Brain microvascular endothelial cell (primary cell): Measurements from ENCODE around the gene TGM1.
A peak's percentile ranks its signal among the peaks of the same experiment; 100 is the strongest.

Source experiments
- DNase-seq: peaks from one replicate; pipeline ENCODE4 v3.0.0-alpha.2; 2020
- H3K27ac ChIP-seq: fragments of 250-450 bp; sonication (Bioruptor Pico); 2 replicates; pipeline ENCODE4 v1.5.1; 2020; ENCODE audit warnings: mild to moderate bottlenecking, moderate library complexity
- H3K27me3 ChIP-seq: fragments of 250-450 bp; sonication (Bioruptor Pico); replicated peaks from 2 replicates; pipeline ENCODE4 v1.5.1; 2020; ENCODE audit warnings: mild to moderate bottlenecking
- H3K36me3 ChIP-seq: fragments of 250-450 bp; sonication (Bioruptor Pico); replicated peaks from 2 replicates; pipeline ENCODE4 v1.5.1; 2020; ENCODE audit warnings: mild to moderate bottlenecking
- H3K4me3 ChIP-seq: 2 replicates; pipeline ENCODE4 v1.5.1; 2011; ENCODE audit warnings: low read depth, mild to moderate bottlenecking, control low read depth, low read length, moderate library complexity
- CTCF ChIP-seq: IDR thresholded peaks from 2 replicates; pipeline ENCODE4 v1.5.1; 2011; ENCODE audit warnings: low read depth, mild to moderate bottlenecking, moderate library complexity, low read length, control low read depth, inconsistent platforms; ENCODE audit errors: missing control alignments
- in situ Hi-C: cut with HindIII; loops from 2 replicates; pipeline ENCODE4 v1.10.0; 2017; ENCODE audit warnings: low sequenced_read_pairs, low pct_ligation_motif_present

The TGM1 gene

GRCh38 chr14:24215495-24216344 lies 47.3 kb downstream of the TGM1 start, which contains the start of gene MDP1:
Gene MDP1 (minus strand): TSS chr14:24216066. CDS start chr14:24215955, 111 bp downstream.
- H3K27ac ChIP-seq: peak within 1 kb of the TSS; percentile 61
- TF ChIP-seq CTCF: peak; percentile 68
- peak within 1 kb of the TSS; percentile 78 for H3K4me3 ChIP-seq
- peaks cover 11% of the 10 kb centered on the region for H3K36me3 ChIP-seq
- in situ Hi-C loops: no loop called here
- H3K27me3 ChIP-seq: no peaks in the 10 kb centered on the region
- DNase-seq: peak; percentile 69

DNA sequence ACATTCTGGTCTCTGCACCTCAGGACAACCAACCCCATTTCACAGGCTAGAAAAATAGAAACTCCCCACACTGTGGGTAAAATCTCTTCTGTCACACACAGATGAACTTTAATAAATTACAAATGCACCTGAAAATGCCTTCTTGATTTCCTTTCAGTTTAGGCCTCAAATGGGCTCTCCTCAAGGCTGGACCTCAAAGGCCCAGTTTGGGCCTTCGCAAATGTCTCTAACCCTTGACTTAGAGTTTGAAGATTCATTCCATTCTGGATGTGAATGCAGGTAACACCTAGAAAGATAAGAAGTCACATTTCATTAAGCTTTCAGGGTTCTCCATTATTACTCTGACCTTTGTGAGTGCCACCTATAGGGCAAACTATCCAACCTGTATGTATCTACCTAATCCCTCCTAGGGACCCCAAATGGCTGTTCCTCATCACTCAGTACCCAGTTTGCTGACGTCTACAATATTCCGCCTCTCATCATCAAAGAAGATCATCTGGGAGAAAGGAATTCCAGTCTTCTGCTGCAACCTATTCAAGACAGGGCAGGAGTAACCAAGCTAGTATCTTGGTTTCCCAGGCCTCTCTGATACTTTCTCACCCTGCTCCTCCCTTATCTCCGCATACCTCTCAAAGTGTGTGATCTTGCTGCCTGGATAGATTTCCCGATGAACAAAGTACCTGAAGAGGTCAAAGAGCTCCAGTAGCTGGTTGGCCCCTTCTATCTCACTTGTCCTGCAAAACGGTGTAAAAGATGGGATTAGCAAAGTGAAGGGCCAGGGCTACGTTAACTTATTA lies 48.9 kb downstream of the TGM1 start:
- TF ChIP-seq CTCF: no peak
- in situ Hi-C loops: no loop called here
- Histone ChIP-seq H3K36me3 (peaks cover 26% of the 10 kb centered on the region), H3K27me3 (no peaks in the 10 kb centered on the region), H3K4me3 (peak overlapping the region; percentile 80), H3K27ac (peak overlapping the region; percentile 94)
- no peak for DNase-seq

DNA sequence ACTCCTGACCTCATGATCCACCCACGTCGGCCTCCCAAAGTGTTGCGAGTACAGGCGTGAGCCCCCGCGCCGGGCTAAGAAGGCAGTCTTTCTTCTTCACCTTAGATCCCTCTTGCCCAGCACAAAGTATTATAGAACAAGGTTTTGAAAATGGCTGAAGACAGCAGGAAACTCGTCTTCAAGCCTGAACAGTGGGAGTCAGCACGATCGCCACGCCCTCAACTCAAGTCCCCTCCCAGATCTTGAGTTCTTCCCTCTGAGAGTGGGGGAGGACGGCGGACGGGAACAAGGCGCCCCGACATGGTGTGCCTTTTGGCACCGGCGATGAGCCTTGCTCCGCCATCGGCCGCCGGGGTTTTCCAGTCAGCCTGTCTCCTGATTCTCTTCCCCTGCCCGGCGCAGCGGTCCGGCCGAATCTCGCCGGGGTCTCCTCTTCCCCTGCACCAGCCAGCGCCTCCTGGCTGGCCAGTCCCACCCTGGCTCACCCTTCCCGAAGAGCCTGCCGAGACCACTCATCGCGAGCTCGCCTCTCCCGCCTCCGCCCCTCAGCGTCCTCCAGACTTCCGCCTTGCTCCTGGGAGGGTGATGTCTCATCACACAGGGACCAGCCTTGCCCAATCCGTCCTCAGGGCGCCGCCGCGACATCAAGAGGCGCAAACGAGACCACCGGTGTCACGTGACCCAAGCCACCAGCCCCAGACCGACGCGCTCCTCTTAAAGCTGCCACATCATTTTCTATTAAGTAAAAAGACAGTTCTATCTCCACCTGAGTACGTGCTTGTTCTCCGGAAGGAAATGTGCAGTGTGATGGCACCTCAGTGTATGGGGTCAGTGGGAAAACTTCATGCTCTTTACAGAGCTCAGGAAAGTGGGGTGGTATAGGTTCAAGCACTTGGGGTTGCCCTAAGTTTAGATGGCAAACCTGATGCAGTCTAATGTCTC lies 49.8 kb downstream of the TGM1 start, which contains the start of gene CHMP4A:
CHMP4A (minus strand) TSS at position 565 of the 942 bp plus-strand sequence; CDS start at position 516, 49 bp downstream.
- H3K27me3 ChIP-seq: no peaks in the 10 kb centered on the region
- DNase-seq: peak; percentile 99
- TF ChIP-seq CTCF: peak; percentile 40
- H3K36me3 ChIP-seq: peaks cover 26% of the 10 kb centered on the region
- peak within 1 kb of the TSS; percentile 80 for H3K4me3 ChIP-seq
- H3K27ac ChIP-seq: peak within 1 kb of the TSS; percentile 94
- in situ Hi-C loops: no loop called here

- no peak for TF ChIP-seq CTCF
- no peak overlapping the region for H3K4me3 ChIP-seq
- no peak for DNase-seq
- H3K27ac ChIP-seq: no peak overlapping the region
- in situ Hi-C loops: no loop called here
- H3K36me3 ChIP-seq: peaks cover 26% of the 10 kb centered on the region
- no peaks in the 10 kb centered on the region for H3K27me3 ChIP-seq
Measured at GRCh38 chr14:24211311-24211710, 51.7 kb downstream of the TGM1 start.

GRCh38 chr14:24207625-24208024 lies 55.4 kb downstream of the TGM1 start:
- Histone ChIP-seq H3K4me3 (no peak overlapping the region), H3K36me3 (peaks cover 28% of the 10 kb centered on the region)

More at GRCh38 chr14:24207625-24208024, 55.4 kb downstream of the TGM1 start:
- no peak overlapping the region for H3K27ac ChIP-seq
- TF ChIP-seq CTCF: no peak
- in situ Hi-C loops: no loop called here
- DNase-seq: no peak
- no peaks in the 10 kb centered on the region for H3K27me3 ChIP-seq
